Panc1 (cell line): ENCODE results near the gene CACNA1B. TPM values are rescaled to one million over a fixed set of nuclear protein-coding genes. Genes with fewer than 3 reads are reported as not detected.

Experiments used
- ATAC-seq: fragments of 200-7000 bp; cut with Tn5 transposase; 2 replicates; pipeline ENCODE4 v1.9.1; 2020; ENCODE audit warnings: mild to moderate bottlenecking, moderate library complexity
- BruUV-seq: library from RNA; stranded (reverse); fragments of 400-500 nt; replicated peaks from 2 replicates; lab custom pipeline; 2021; lab: Mats Ljungman, UMichigan
- CTCF ChIA-PET: fragments of 300-600 bp; sonication (Branson Sonifier 250); formaldehyde crosslinking; loops from one replicate; lab custom pipeline; 2022; ENCODE audit warnings: antibody characterized with exemption; lab: Charles Lee
- POLR2A ChIA-PET: fragments of 300-600 bp; sonication (Branson Sonifier 250); formaldehyde crosslinking; loops from one replicate; lab custom pipeline; 2022; ENCODE audit warnings: antibody characterized with exemption; lab: Charles Lee
- DNase-seq: peaks from one replicate; pipeline ENCODE4 v3.0.0-alpha.2; 2010; ENCODE audit warnings: low read depth, low spot score
- H3K27ac ChIP-seq: 2 replicates; pipeline ENCODE4 v1.5.1; 2011; ENCODE audit warnings: mild to moderate bottlenecking, low read length, inconsistent platforms
- H3K27me3 ChIP-seq: fragments of 200-500 bp; sonication (Bioruptor generic); 2 replicates; pipeline ENCODE4 v1.6.0; 2014; ENCODE audit warnings: low read length, inconsistent platforms; ENCODE audit not compliant: control insufficient read depth, insufficient read depth
- H3K36me3 ChIP-seq: fragments of 200-500 bp; sonication (Bioruptor generic); 2 replicates; pipeline ENCODE4 v1.5.1; 2014; ENCODE audit warnings: inconsistent platforms, mild to moderate bottlenecking, low read length, moderate library complexity; ENCODE audit not compliant: control insufficient read depth, insufficient read depth
- H3K4me1 ChIP-seq: 2 replicates; pipeline ENCODE4 v1.5.1; 2011; ENCODE audit warnings: inconsistent platforms, mild to moderate bottlenecking, low read length, moderate library complexity; ENCODE audit not compliant: control insufficient read depth, insufficient read depth
- H3K4me3 ChIP-seq, 2 experiments: 2 replicates each; pipeline ENCODE4 v1.5.1; 2011 to 2012; ENCODE audit warnings: low read depth in 2 of 2, low read length in 2 of 2, mild to moderate bottlenecking in 2 of 2, inconsistent platforms in 1 of 2, moderate library complexity in 1 of 2
- H3K9me3 ChIP-seq: fragments of 200-500 bp; sonication (Bioruptor generic); 2 replicates; pipeline ENCODE4 v1.5.1; 2014; ENCODE audit warnings: low read depth, mild to moderate bottlenecking, inconsistent platforms, low read length, moderate library complexity; ENCODE audit not compliant: control insufficient read depth, insufficient read depth
- CTCF ChIP-seq: fragments of 450-650 bp; IDR thresholded peaks from 2 replicates; pipeline ENCODE4 v1.5.1; 2017; ENCODE audit warnings: mild to moderate bottlenecking
- POLR2AphosphoS5 ChIP-seq: IDR thresholded peaks from 2 replicates; pipeline ENCODE4 v1.6.1; 2012; ENCODE audit warnings: mild to moderate bottlenecking, low read depth, low read length, moderate library complexity
- SIN3A ChIP-seq: IDR thresholded peaks from 2 replicates; pipeline ENCODE4 v1.6.1; 2012; ENCODE audit warnings: low read depth, mild to moderate bottlenecking, low read length, moderate library complexity, borderline replicate concordance; ENCODE audit not compliant: insufficient read depth
- TCF7L2 ChIP-seq: IDR thresholded peaks from 2 replicates; pipeline ENCODE4 v1.6.1; 2011; ENCODE audit warnings: mild to moderate bottlenecking, low read depth, low read length, inconsistent platforms
- in situ Hi-C: cut with HindIII; loops from 2 replicates; pipeline ENCODE4 v1.10.0; 2016; ENCODE audit warnings: low sequenced_read_pairs, low pct_unique_long_range_greater_than_20kb
- intact Hi-C: fragments of 100-400 bp; cut with micrococcal nuclease; formaldehyde crosslinking; loops from one replicate; pipeline ENCODE4 v1.10.0; 2022; ENCODE audit not compliant: unreplicated experiment
- total RNA-seq: library from RNA; stranded (reverse); gene quantifications from one replicate; pipeline ENCODE4 v1.2.1, GENCODE V29; 2021; ENCODE audit not compliant: unreplicated experiment
- TF ChIP-seq, protein P1 (sequence below), 2 experiments: IDR thresholded peaks; 2 replicates each; pipeline ENCODE4 v1.6.1; 2011 to 2012; ENCODE audit warnings: low read depth in 2 of 2, control low read depth in 1 of 2, low read length in 1 of 2, mild to moderate bottlenecking in 1 of 2, moderate library complexity in 1 of 2; ENCODE audit not compliant: insufficient read depth in 1 of 2

CACNA1B gene
- total RNA-seq, 1 experiment from 2014 or later, result 0.49 TPM

DNA sequence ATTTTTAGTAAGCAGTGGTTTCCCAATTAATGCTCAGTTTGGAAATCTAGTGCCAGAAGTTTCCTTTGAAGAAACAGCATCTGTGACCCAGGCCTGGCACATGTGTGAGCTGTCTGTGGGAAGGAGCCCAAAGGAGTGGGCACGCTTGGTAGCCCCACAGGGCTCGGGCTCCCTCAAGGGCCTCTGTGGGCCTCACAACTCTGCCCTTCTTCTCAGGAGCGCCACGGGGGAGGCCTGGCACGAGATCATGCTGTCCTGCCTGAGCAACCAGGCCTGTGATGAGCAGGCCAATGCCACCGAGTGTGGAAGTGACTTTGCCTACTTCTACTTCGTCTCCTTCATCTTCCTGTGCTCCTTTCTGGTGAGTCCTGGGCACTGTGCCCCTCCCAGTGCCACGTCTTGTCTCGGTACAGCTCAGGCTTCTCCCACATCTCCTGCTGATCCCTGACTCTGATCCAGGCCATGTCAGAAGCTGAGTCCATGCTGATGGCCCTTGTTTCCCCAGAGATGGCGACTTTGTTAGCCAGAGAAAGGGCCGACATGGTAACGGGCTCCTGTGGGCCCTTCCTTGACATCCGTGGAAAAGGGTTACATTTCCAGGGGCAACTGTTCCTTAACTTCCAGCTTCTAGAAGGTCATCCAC lies 200.4 kb downstream of the CACNA1B start:
- no peaks in the 10 kb centered on the region for H3K27me3 ChIP-seq

DNA sequence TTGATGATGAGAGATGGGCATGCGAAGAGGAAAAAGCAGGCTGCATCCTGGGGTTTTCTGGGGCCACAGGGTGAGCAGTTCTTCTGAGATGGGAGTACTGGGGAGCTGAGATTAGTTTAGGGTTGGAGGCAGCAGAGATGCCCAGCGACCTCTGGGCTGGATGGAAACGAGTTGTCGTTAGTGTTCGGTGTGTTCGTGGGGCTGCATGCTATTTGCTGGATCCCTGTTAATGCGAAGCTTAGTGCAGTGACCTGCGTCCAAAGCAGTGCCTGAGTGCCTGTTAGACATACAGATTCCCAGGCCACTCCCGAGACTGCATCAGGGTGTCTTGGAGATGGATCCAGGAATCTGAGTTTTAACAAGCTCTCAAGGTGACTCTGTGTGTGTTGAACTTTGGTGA lies 201.3 kb downstream of the CACNA1B start:
- ChIA-PET CTCF (no interaction called here), POLR2A (no interaction called here)
- ATAC-seq, result no peak
- TF ChIP-seq TCF7L2 (no peak), SIN3A (no peak), POLR2AphosphoS5 (no peak), CTCF (no peak)
- TF ChIP-seq, protein P1, sequence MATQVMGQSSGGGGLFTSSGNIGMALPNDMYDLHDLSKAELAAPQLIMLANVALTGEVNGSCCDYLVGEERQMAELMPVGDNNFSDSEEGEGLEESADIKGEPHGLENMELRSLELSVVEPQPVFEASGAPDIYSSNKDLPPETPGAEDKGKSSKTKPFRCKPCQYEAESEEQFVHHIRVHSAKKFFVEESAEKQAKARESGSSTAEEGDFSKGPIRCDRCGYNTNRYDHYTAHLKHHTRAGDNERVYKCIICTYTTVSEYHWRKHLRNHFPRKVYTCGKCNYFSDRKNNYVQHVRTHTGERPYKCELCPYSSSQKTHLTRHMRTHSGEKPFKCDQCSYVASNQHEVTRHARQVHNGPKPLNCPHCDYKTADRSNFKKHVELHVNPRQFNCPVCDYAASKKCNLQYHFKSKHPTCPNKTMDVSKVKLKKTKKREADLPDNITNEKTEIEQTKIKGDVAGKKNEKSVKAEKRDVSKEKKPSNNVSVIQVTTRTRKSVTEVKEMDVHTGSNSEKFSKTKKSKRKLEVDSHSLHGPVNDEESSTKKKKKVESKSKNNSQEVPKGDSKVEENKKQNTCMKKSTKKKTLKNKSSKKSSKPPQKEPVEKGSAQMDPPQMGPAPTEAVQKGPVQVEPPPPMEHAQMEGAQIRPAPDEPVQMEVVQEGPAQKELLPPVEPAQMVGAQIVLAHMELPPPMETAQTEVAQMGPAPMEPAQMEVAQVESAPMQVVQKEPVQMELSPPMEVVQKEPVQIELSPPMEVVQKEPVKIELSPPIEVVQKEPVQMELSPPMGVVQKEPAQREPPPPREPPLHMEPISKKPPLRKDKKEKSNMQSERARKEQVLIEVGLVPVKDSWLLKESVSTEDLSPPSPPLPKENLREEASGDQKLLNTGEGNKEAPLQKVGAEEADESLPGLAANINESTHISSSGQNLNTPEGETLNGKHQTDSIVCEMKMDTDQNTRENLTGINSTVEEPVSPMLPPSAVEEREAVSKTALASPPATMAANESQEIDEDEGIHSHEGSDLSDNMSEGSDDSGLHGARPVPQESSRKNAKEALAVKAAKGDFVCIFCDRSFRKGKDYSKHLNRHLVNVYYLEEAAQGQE (IDR thresholded peaks at IDR 0.05; ENCODE audit: insufficient read depth in 1 of 2, low read depth in 2 of 2, low read length in 1 of 2), result no peak
- no peak overlapping the region for H3K4me3 ChIP-seq
- H3K9me3 ChIP-seq, result no peaks in the 10 kb centered on the region
- no peak overlapping the region for H3K27ac ChIP-seq
- H3K36me3 ChIP-seq, result no peaks in the 10 kb centered on the region
- no peak for DNase-seq
- no peaks in the 10 kb centered on the region for H3K4me1 ChIP-seq
- BruUV-seq, result no TSS peak
- intact Hi-C loops (no loop called here), in situ Hi-C loops (no loop called here)
- H3K27me3 ChIP-seq, result no peaks in the 10 kb centered on the region

More for the DNA sequence above, 200.4 kb downstream of the CACNA1B start:
- Histone ChIP-seq H3K4me1 (no peaks in the 10 kb centered on the region), H3K36me3 (no peaks in the 10 kb centered on the region), H3K4me3 (no peak overlapping the region), H3K9me3 (no peaks in the 10 kb centered on the region), H3K27ac (no peak overlapping the region)
- CTCF ChIA-PET, result no interaction called here
- intact Hi-C loops (no loop called here), in situ Hi-C loops (no loop called here)
- BruUV-seq, result no TSS peak
- DNase-seq (no peak), ATAC-seq (no peak)
- POLR2A ChIA-PET, result no interaction called here
- no peak for TF ChIP-seq CTCF
